A673 (cell line): Measurements from ENCODE around the gene PHF14. TPM values are rescaled to one million over a fixed set of nuclear protein-coding genes. Genes with fewer than 3 reads are reported as not detected.
"Not testable (repeated sequence)": the region's sequence is repeated elsewhere in the genome, so short reads cannot be mapped to it uniquely, and the experiment has no call there.

Source experiments
- BruUV-seq: library from RNA; stranded (reverse); fragments of 400-500 nt; replicated peaks from 2 replicates; lab custom pipeline; 2021; lab: Mats Ljungman, UMichigan
- CTCF ChIA-PET: fragments of 300-600 bp; sonication (Branson Sonifier 250); formaldehyde crosslinking; loops from one replicate; lab custom pipeline; 2022; ENCODE audit warnings: antibody characterized with exemption; lab: Charles Lee
- POLR2A ChIA-PET: fragments of 300-600 bp; sonication (Branson Sonifier 250); formaldehyde crosslinking; loops from one replicate; lab custom pipeline; 2022; ENCODE audit warnings: antibody characterized with exemption; ENCODE audit not compliant: low non-redundant PET; lab: Charles Lee
- DNase-seq: peaks from one replicate; pipeline ENCODE4 v3.0.0-alpha.2; 2015; ENCODE audit warnings: low spot score
- H3K27ac ChIP-seq: fragments of 200-600 bp; sonication (generic); 2 replicates; pipeline ENCODE4 v1.5.1; 2016; ENCODE audit warnings: mixed run types, low read depth, mild to moderate bottlenecking, mixed read lengths, antibody characterized with exemption, low read length; ENCODE audit not compliant: poor library complexity, severe bottlenecking
- H3K27me3 ChIP-seq: fragments of 200-600 bp; sonication (generic); replicated peaks from 2 replicates; pipeline ENCODE4 v1.6.1; 2017; ENCODE audit warnings: mixed run types, low read depth, mild to moderate bottlenecking, mixed read lengths, antibody characterized with exemption, low read length; ENCODE audit not compliant: insufficient read depth, poor library complexity
- H3K36me3 ChIP-seq: fragments of 200-600 bp; sonication (generic); 2 replicates; pipeline ENCODE4 v1.6.1; 2016; ENCODE audit warnings: mixed run types, mild to moderate bottlenecking, mixed read lengths, antibody characterized with exemption, low read length; ENCODE audit not compliant: insufficient read depth, poor library complexity, severe bottlenecking
- H3K4me1 ChIP-seq: fragments of 200-600 bp; sonication (generic); 2 replicates; pipeline ENCODE4 v1.6.1; 2017; ENCODE audit warnings: mixed run types, mild to moderate bottlenecking, mixed read lengths, antibody characterized with exemption, low read length; ENCODE audit not compliant: insufficient read depth, poor library complexity, severe bottlenecking
- H3K4me3 ChIP-seq: fragments of 200-600 bp; sonication (generic); 2 replicates; pipeline ENCODE4 v1.5.1; 2016; ENCODE audit warnings: low read depth, mixed run types, mild to moderate bottlenecking, mixed read lengths, low read length; ENCODE audit not compliant: poor library complexity, severe bottlenecking
- H3K9me3 ChIP-seq: fragments of 200-600 bp; sonication (generic); 2 replicates; pipeline ENCODE4 v1.6.1; 2016; ENCODE audit warnings: mixed run types, low read depth, mild to moderate bottlenecking, mixed read lengths, antibody characterized with exemption, low read length; ENCODE audit not compliant: poor library complexity, severe bottlenecking
- CTCF ChIP-seq: fragments of 300-800, 200-600 bp; sonication (generic); conservative IDR thresholded peaks from 2 replicates; pipeline ENCODE4 v1.5.1; 2017; ENCODE audit warnings: low read depth, mild to moderate bottlenecking, antibody characterized with exemption, low read length, moderate library complexity, mixed read lengths
- EZH2 ChIP-seq: fragments of 200-600 bp; sonication (generic); IDR thresholded peaks from 2 replicates; pipeline ENCODE4 v1.6.1; 2017; ENCODE audit warnings: borderline replicate concordance, low read depth, mild to moderate bottlenecking, mixed read lengths, antibody characterized with exemption, low read length; ENCODE audit not compliant: poor library complexity, severe bottlenecking
- intact Hi-C: fragments of 100-400 bp; cut with micrococcal nuclease; formaldehyde crosslinking; loops from one replicate; pipeline ENCODE4 v1.10.0; 2022; ENCODE audit not compliant: unreplicated experiment
- total RNA-seq: library from RNA; stranded (reverse); gene quantifications from 2 replicates; pipeline ENCODE4 v1.2.3, GENCODE V29; 2021

The PHF14 gene
- total RNA-seq, 1 experiment from 2014 or later: 79.5 TPM

GRCh38 chr7:10950494-10950893 is 23.2 kb upstream of the PHF14 start:
- H3K9me3 ChIP-seq: no peaks in the 10 kb centered on the region
- no TSS peak for BruUV-seq
- H3K27me3 ChIP-seq: no peaks in the 10 kb centered on the region
- POLR2A ChIA-PET: no interaction called here
- CTCF ChIA-PET: no interaction called here
- no peak for DNase-seq
- TF ChIP-seq EZH2 (no peak), CTCF (no peak)
- H3K27ac ChIP-seq: no peak overlapping the region
- intact Hi-C loops: no loop called here
- H3K4me3 ChIP-seq: no peak overlapping the region
- H3K36me3 ChIP-seq: no peaks in the 10 kb centered on the region
- H3K4me1 ChIP-seq: no peaks in the 10 kb centered on the region

GRCh38 chr7:10950974-10951578 is 22.6 kb upstream of the PHF14 start:
- POLR2A ChIA-PET, DNase-seq, intact Hi-C loops, H3K9me3 ChIP-seq, CTCF ChIA-PET, H3K4me1 ChIP-seq, H3K4me3 ChIP-seq, H3K36me3 ChIP-seq, BruUV-seq, H3K27me3 ChIP-seq, H3K27ac ChIP-seq: not testable (repeated sequence)

- no peak for TF ChIP-seq EZH2
- H3K27me3 ChIP-seq: no peaks in the 10 kb centered on the region
- H3K4me3 ChIP-seq: no peak overlapping the region
- intact Hi-C loops: no loop called here
- POLR2A ChIA-PET: no interaction called here
- no peaks in the 10 kb centered on the region for H3K9me3 ChIP-seq
- CTCF ChIA-PET: no interaction called here
- no peak overlapping the region for H3K27ac ChIP-seq
- no peaks in the 10 kb centered on the region for H3K4me1 ChIP-seq
- no TSS peak for BruUV-seq
- no peaks in the 10 kb centered on the region for H3K36me3 ChIP-seq
- no peak for DNase-seq
Observed at GRCh38 chr7:10952588-10952987, 21.1 kb upstream of the PHF14 start.

- DNase-seq, H3K9me3 ChIP-seq, CTCF ChIA-PET, H3K4me3 ChIP-seq, H3K4me1 ChIP-seq, POLR2A ChIA-PET, H3K27me3 ChIP-seq, H3K36me3 ChIP-seq, H3K27ac ChIP-seq, BruUV-seq, intact Hi-C loops: not testable (repeated sequence)
Observed at GRCh38 chr7:10953078-10953750, 20.5 kb upstream of the PHF14 start.
